ENCODE measurements around the gene BOC. TPM values are rescaled to one million over a fixed set of nuclear protein-coding genes. Genes with fewer than 3 reads are reported as not detected.
A peak's percentile ranks its signal among the peaks of the same experiment; 100 is the strongest.

The BOC gene
- total RNA-seq, 1 experiment from 2014 or later = 15.3 TPM

DNA sequence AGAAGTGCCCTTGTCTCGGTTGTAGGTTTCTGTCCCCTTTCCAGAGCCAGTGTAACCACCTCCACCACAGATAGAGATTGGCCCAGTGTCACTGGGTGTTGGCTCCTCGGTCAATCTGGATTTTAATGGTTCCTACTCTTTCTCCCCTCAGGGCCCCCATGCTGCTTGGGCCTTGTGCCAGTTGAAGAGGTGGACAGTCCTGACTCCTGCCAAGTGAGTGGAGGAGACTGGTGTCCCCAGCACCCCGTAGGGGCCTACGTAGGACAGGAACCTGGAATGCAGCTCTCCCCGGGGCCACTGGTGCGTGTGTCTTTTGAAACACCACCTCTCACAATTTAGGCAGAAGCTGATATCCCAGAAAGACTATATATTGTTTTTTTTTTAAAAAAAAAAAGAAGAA, 75.2 kb downstream of the BOC start:
- no peak for DNase-seq (ENCODE audit: low read depth)

DNA sequence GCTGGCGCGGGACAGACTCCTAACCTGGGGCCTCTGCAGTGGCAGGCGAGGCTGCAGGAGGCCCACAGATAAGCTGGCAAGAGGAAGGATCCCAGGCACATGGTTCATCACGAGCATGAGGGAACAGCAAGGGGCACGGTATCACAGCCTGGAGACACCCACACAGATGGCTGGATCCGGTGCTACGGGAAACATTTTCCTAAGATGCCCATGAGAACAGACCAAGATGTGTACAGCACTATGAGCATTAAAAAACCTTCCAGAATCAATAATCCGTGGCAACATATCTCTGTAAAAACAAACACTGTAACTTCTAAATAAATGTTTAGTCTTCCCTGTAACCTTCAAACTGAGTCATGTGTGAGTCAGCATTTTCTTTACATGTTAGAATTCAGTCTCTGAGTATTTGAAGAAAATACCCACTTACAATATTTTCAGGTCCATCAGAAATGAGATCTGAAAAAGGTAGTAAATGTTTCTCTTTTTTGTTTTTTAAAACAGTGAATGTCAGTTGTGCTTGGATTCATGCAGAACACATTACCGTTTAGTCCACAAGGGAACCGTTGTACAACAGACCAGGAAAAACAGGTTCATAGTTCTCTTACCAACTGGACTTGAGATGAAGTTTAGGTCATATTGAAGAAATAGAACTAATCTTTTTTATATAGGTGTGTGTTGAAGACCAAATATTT, 75.9 kb downstream of the BOC start:
- peak; percentile 76 for DNase-seq (ENCODE audit: low read depth)

DNA sequence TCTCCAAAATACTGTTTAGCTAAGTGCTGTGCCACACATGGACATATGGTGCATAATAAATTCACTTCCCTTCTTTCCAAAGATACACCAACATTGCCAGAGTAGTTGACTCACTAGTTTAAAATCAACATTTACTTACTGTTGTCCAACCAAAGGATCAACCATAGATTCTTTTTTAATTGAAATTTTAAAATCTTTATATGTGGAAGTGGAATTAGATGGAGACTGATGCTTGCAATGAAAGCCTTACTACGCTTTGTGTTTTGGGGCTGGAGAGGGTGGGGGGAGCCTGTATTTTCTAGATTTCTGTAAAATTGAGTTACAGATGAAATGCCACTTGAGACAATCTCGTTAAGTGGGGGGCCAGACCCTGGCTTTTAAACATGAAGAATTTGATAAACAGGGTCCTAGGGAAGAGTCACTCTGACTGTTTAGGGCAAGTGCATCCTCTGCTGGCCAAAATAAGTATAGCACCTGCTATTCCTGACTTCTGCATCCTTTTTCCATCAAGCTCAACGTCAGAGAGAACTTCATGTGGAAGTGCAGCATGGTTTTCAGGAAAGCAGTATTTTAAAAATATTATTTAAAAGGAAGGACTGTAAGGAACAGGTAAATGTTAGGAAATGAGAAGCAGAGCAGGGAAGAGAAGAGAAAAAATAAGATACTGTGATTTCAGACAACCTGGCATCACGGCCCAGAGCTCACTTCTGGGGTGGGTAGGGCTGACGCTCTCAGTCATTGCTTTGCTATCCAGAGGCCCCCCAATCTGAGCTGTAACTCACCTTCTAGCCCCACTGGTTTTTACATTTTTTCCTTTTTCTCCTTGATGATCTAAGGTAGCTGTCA, 76.7 kb downstream of the BOC start:
- DNase-seq (ENCODE audit: low read depth) = peak; percentile 78

DNA sequence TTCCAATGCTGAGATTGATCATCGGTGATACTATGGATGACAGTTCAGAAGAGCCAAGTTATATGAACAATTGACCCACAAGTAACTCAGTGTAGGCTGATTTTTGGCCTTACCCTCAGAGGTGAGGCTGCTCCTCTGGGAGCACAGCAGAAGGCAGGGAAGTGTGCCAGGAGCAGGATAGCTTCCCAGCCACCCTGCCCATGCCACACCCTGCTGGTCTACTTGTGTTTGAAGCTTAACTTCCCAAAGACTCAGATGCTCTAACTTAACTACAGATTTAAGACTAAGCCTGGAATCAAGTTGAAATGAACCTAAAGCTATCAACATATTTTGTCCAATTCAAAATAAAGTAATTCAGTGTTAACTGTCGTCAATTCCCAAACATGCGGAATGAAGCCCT, 77.5 kb downstream of the BOC start:
- no peak for DNase-seq (ENCODE audit: low read depth)

DNA sequence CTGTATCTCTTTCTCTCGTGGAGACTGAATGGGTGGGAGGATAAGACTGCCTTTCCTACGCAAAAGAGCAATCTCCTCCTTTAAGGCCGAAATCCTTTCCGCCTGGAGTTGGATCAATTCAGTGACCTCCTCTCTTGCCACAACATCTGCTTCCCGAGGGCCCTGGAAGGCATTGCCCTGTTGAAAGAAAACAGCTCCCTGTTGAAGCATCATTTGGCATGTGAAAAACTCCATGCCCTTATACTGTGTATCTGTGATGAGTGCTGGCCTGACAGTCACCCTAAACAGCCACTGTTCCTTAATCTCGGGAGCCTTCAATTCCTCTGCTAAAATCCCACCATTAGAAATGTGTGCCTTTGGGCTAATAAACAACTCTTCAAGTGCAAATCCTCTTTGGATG, 80.2 kb downstream of the BOC start:
- DNase-seq (ENCODE audit: low read depth) = no peak

DNA sequence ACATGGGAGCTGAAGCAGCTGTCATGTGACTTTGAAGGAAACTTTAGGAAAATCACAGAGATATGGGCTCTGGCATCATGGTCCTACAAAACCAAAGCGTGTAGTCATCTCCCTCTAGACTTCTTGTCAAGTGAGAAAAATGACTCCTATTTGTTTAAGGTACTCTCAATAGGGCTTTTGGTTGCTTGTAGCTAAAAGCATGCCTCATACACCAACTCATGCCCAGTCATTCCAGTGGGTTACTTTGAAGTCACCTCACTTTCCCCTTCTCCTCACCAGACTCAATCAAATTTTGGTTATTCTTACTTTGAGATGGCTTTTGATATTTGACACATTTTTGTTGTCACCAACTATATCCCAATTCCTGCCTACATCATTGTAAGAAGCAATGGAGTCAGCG, 81.6 kb downstream of the BOC start:
- DNase-seq (ENCODE audit: low read depth) = no peak

DNA sequence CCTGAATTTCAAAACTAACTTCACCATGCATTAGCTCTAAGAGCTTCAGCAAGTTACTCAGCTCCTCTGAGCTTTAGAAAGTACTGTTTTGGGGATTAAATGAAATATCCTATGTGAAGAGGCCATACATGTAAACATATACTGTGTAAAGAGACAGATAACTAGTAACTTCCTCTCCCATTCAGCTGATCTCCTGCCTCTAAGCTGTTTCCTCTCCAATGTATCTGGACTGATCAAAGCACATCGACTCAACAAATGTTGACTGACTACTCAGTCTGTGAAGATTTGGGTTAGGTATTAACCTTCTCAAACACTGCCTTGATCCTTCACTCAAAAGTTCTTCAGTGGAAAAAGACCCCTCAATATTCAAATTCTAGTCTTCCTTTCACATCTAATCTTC, 82.0 kb downstream of the BOC start:
- DNase-seq (ENCODE audit: low read depth) = no peak

DNA sequence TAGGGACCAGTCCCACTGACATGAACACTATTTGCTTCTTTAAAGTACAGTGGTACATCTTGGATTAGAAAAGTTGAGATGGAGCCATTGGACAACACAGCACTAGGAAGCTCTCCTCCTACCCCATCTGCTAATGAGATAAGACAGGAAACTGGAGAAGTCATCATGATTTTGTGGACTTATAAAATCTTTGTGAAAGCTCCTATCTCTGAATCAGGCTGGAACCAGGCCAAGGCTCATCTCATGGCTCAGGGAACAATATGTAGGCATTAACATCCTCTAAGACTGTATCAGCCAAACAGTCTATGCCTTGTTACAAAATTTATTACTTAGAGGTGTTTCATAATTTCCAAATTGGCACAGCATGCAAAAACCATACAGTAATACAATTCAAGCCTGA, 84.1 kb downstream of the BOC start:
- DNase-seq (ENCODE audit: low read depth) = no peak

DNA sequence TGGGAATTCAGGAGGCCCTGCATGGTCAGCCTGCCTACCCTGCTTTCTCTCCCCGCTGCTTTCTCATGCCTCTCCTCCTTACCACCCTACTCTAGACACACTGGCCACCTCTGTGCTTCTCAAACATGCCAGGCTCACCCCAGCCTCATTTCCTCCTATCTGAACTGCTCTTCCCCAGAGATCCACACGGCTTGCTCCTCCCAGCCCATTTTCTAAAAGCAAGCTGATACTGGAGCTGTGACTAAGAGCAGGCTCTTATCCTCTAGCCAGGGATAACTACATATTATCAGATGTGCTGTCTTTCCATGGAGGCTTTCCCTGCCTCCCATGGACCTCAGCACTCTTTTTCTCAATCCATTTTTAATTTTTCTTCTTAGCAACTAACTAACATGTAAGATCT, 85.9 kb downstream of the BOC start:
- no peak for DNase-seq (ENCODE audit: low read depth)

DNA sequence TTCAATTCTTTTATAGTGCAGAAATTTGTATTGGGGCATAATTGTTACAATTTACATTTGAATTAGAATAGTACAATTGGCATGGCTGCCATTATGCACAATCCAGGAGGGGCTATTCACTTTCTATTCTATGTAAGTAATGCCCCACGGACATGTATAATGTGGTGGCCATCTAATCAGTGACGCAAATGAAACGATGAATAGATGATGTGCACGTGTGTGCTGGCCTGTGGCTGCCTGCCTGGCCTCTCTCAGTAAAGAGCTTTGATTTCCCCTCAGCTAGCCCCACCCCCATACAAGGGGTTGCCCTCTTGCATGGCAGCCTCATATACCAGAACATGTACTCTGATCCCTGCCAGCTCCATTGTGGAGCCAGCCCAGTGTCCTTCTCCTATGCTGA, 86.5 kb downstream of the BOC start:
- DNase-seq (ENCODE audit: low read depth) = no peak

DNA sequence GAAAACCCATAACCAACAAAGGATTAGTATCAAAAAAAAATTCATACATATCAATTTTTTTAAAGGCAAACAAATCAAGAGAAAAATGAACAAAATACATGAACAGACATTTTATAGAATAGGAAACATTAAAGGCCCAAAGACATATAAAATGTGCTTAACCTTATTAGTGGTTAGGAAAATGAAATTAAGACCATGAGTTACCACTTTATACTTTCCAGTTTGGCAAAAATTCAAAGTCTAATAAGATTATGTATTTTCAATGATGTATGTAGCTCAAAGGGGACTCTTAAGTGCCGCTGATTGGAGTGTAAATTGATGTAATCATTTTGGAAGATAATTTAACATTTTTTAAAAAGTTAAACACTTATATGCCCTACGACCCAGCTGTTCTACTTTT, 89.2 kb downstream of the BOC start:
- no peak for DNase-seq (ENCODE audit: low read depth)

DNA sequence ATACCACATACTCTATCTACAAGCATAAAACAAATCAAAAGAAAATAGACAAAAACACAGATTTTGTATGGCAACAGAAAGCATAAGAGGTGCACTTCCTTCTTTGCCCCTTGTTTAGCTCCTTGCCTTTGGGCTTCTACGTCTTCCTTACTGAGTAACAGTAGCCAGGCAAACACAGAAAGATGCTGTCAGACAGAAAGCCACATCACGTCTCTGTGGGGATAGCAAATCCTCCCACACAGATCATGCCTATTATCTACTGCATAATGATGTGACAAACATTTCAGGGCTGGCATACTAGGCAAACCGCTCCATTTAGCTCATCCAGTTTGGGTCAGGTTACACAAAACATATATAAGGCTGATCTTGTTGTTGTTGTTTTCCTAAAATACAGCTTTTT, 92.7 kb downstream of the BOC start:
- no peak for DNase-seq (ENCODE audit: low read depth)

DNA sequence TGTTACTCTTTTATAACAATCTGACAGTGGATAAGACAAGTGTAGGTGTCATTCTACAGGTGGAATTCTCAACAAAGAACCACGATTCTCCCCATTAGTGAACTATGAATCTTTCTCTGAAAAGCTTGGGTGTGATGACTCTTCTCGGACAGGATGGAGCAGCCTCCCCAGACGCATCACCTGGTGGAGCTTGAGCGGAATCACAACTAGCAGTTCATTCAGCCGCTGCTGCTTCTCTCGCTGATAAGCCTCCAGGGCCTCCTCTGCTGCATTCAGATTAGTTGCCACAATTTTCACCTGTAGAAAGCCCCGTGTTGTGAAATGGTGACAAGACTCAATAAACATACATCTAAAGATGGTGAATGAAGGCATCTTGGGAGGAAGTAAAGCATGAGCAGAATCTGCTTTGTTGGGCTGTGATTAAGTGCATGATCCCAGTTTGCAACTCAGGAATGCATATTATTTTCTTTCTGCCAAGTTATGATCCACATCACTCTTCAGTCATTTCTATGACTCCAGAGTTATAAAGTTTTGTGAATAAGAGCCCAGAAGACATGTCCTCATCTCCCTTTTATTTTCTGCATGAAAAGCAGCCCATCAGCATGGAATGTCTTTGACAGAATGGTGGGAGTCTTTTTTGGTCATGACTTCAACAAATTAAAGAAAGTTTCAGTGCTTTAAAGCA, 93.6 kb downstream of the BOC start:
- DNase-seq (ENCODE audit: low read depth) = no peak

DNA sequence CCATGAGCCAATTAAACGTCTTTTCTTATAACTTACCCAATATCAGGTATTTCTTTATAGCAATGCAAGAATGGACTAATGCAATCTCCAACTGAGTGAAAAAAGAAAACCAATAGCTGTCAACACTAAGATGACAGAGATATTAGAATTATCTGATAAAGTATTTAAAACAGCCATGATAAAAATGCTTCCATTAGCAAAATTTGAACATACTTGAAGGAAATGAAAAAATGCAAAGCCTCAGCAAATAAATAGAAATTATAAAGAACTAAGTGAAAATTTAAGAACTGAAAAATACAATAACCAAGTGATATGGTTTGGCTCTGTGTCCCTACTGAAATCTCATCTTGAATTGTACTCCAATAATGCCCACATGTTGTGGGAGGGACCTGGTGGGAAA, 99.6 kb downstream of the BOC start:
- DNase-seq (ENCODE audit: low read depth) = no peak

DNA sequence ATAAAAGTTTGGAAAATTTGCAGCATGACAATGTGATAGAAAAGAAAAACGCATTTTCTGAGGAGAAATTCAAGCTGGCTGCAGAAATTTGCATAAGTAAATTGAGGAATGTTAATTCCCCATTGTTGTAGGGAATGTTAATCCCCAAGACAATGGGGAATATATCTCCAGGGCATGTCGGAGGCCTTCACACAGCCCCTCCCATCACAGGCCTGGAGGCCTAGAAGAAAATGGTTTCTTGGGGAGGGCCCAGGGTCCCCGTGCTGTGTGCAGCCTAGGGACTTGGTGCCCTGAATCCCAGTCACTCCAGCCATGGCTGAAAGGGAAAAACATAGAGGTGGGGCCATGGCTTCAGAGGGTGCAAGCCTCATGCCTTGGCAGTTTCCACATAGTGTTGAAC, 101.1 kb downstream of the BOC start:
- no peak for DNase-seq (ENCODE audit: low read depth)

DNA sequence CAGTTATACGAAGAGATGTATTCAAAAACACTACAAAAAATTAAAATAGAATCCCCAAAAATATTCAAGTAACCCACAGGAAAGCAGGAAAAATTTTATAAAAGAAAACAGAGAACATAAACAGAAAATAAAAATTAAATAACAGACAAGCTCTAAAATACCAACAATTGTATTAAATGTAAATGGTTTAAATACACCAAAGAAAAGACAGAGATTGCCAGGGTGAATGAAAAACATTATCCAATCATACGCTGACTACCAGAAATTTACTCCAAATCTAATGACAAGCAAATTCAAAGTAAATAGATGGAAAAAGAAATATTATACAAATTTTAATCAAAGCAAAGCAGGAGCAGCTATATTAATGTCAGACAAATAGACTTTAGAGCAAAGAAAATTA, 103.6 kb downstream of the BOC start:
- no peak for DNase-seq (ENCODE audit: low read depth)

DNA sequence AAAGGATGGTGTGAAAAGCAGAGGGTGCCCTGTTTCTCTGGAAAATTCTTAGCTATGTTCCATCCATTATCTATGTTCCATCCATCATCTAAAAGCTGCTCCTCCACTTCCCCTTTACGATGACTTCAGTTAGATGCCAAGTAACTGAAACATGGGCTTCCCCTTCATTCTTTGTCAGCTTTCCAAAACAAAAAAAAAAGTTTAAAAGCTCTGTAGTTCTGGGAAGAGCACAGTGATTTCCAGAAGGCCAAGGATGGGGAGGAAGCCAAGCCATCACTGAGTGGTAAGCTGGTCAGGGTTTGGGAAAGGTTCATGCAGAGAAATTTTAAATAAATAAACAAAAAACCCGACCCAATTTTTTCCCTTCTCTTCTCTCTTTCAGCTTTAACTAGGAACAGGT, 118.4 kb downstream of the BOC start:
- no peak for DNase-seq (ENCODE audit: low read depth)

DNA sequence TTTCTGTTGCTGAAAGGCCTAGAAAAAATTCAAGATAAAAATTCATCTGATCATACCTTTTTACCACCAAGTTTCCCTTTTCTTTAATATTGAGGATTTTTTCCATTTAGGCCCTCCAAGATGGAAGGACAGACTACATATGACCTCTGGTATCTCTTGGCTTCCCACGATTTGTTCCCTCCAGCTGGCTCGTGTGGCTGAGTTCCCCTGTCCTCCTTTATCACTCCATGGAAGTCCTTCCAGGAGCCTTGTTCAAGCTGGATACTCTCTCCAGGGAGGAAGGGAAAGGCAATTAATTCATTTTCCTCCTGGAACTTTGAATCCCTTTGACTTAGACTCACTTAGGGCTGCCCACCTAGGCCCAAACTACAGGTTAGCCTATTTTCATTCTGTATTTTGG, 119.4 kb downstream of the BOC start:
- no peak for DNase-seq (ENCODE audit: low read depth)

DNA sequence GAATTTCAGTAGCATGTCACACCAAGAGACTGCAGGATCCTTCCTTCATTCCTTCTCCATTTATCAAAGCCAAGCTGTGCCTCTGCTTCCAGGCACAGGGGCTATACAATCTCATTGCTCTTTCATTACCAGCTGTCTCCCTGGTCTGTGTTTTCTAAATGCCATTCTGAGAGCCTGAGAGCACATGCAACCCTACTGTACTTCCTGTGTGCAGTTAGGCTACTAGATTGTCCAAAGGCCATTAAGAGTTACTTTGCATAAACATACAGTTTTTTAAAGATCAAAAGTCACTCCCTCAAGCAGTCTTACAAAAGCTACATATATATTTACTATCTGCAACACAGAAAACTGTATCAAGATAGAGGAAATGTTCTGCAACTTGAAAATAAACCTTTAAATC, 119.8 kb downstream of the BOC start:
- DNase-seq (ENCODE audit: low read depth) = no peak

Measured in HT1080 (cell line).